ENCODE measurements around the gene FAM229A. TPM values are rescaled to one million over a fixed set of nuclear protein-coding genes. Genes with fewer than 3 reads are reported as not detected.
A peak's percentile ranks its signal among the peaks of the same experiment; 100 is the strongest.

FAM229A gene
- total RNA-seq, 8 experiments from 2014 or later: 1.1 to 6.7 (median 4.3) TPM

DNA sequence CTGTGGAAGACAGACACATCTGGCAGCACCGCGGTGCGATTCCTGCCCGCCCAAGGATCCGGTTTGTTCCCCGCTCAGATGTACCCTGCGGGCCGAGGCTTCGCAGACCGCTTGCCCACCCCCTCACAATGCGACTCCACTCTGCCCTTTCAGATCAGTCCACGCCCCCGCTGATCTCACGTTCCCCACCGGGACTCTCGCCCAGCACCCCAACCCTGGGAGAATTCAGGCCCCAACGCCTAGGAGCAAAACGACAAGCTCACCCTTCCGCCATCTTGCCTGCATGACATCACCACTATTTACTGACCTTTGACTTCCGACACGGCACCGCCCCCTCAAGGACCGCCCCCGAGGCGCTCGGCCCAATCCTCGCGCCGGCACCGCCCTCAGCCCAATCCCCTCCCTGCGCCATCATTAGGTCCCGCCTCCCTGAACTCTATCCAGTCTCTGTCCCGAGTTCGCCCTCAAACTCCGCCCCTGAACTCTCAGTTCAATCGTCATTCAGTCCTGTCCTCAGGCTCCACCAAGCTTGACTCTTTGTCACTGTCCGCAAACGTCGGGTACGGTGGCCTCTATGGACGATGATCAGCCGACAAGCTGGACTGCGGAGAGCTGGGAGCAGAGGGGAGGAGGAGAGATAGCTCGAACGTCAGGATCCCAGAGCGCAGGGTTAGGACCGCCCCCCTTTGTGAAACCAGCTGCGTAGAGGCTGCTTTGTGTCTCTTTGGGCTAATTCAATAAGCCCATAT lies 32.0 kb upstream of the FAM229A start, which contains the start of gene BSDC1:
TSS of gene BSDC1 (minus strand) at position 301 of the 749 bp plus-strand sequence. CDS start at position 274, 27 bp downstream.
- Histone ChIP-seq H3K4me1 (replicated peaks in 1 of 2) (peaks cover 10 to 17% of the 10 kb centered on the region in 2 donors), H3K27ac (peak within 1 kb of the TSS; percentile 94 to 97), H3K4me3 (peak within 1 kb of the TSS; percentile 69 to 88 (median 72))
- in situ Hi-C loops (cut with MboI; ENCODE audit: low pct_unique_long_range_greater_than_20kb in 2 of 9, low sequenced_read_pairs in 9 of 9, unreplicated experiment in 9 of 9): no loop called here
- WGBS, 10 experiments: 0 to 20% (median 0%) methylated on average over 1 to 22 of the region's 48 CpGs; no CpG with 5 or more reads in 2 of the 10 experiments
- ATAC-seq (replicated peaks in 6 of 8): peak; percentile 88 to 95 (median 94)

- 0 to 6% (median 0%) methylated on average over 1 to 14 of the region's 15 CpGs; no CpG with 5 or more reads in 1 of the 10 experiments for WGBS, 10 experiments
- ATAC-seq (replicated peaks in 6 of 8): peak; percentile 3 to 27 (median 15)
- Histone ChIP-seq H3K4me3 (peak overlapping the region; percentile 69 to 88 (median 72)), H3K27ac (peak overlapping the region; percentile 94 to 97), H3K4me1 (replicated peaks in 1 of 2) (peaks cover 10 to 17% of the 10 kb centered on the region in 2 donors)
- in situ Hi-C loops (cut with MboI; ENCODE audit: low pct_unique_long_range_greater_than_20kb in 2 of 9, low sequenced_read_pairs in 9 of 9, unreplicated experiment in 9 of 9): no loop called here
Measured at GRCh38 chr1:32393832-32394140, 31.5 kb upstream of the FAM229A start.

GRCh38 chr1:32393136-32393535 lies 30.9 kb upstream of the FAM229A start:
- H3K4me3 ChIP-seq: peak overlapping the region; percentile 69 to 88 (median 72)
- no peak for ATAC-seq (replicated peaks in 6 of 8)
- 14 to 100% (median 69%) methylated on average over 1 of the region's 1 CpG; no CpG with 5 or more reads in 4 of the 10 experiments for WGBS, 10 experiments
- peaks cover 10 to 17% of the 10 kb centered on the region in 2 donors for H3K4me1 ChIP-seq (replicated peaks in 1 of 2)
- no peak overlapping the region for H3K27ac ChIP-seq
- in situ Hi-C loops (cut with MboI; ENCODE audit: low pct_unique_long_range_greater_than_20kb in 2 of 9, low sequenced_read_pairs in 9 of 9, unreplicated experiment in 9 of 9): no loop called here

GRCh38 chr1:32392325-32392724 lies 30.0 kb upstream of the FAM229A start:
- in situ Hi-C loops (cut with MboI; ENCODE audit: low pct_unique_long_range_greater_than_20kb in 2 of 9, low sequenced_read_pairs in 9 of 9, unreplicated experiment in 9 of 9): no loop called here
- Histone ChIP-seq H3K4me1 (replicated peaks in 1 of 2) (peaks cover 10 to 17% of the 10 kb centered on the region in 2 donors), H3K27ac (no peak overlapping the region), H3K4me3 (peak overlapping the region in 1 of 5 donors; percentile 88)
- 50 to 100% (median 94%) methylated on average over 1 to 3 of the region's 3 CpGs; no CpG with 5 or more reads in 2 of the 10 experiments for WGBS, 10 experiments
- ATAC-seq (replicated peaks in 6 of 8): no peak

- peaks cover 10 to 17% of the 10 kb centered on the region in 2 donors for H3K4me1 ChIP-seq (replicated peaks in 1 of 2)
- no peak overlapping the region for H3K4me3 ChIP-seq
- in situ Hi-C loops (cut with MboI; ENCODE audit: low pct_unique_long_range_greater_than_20kb in 2 of 9, low sequenced_read_pairs in 9 of 9, unreplicated experiment in 9 of 9): no loop called here
- 47 to 96% (median 82%) methylated on average over 3 to 8 of the region's 8 CpGs for WGBS, 10 experiments
- no peak for ATAC-seq (replicated peaks in 6 of 8)
- no peak overlapping the region for H3K27ac ChIP-seq
Measured at GRCh38 chr1:32390904-32391870, 28.9 kb upstream of the FAM229A start.

GRCh38 chr1:32388641-32389040 lies 26.4 kb upstream of the FAM229A start:
- Histone ChIP-seq H3K27ac (no peak overlapping the region), H3K4me1 (replicated peaks in 1 of 2) (peaks cover 9 to 10% of the 10 kb centered on the region in 2 donors), H3K4me3 (no peak overlapping the region)
- 69 to 100% (median 96%) methylated on average over 1 to 6 of the region's 6 CpGs; no CpG with 5 or more reads in 3 of the 10 experiments for WGBS, 10 experiments
- no peak for ATAC-seq (replicated peaks in 6 of 8)
- in situ Hi-C loops (cut with MboI; ENCODE audit: low pct_unique_long_range_greater_than_20kb in 2 of 9, low sequenced_read_pairs in 9 of 9, unreplicated experiment in 9 of 9): no loop called here

DNA sequence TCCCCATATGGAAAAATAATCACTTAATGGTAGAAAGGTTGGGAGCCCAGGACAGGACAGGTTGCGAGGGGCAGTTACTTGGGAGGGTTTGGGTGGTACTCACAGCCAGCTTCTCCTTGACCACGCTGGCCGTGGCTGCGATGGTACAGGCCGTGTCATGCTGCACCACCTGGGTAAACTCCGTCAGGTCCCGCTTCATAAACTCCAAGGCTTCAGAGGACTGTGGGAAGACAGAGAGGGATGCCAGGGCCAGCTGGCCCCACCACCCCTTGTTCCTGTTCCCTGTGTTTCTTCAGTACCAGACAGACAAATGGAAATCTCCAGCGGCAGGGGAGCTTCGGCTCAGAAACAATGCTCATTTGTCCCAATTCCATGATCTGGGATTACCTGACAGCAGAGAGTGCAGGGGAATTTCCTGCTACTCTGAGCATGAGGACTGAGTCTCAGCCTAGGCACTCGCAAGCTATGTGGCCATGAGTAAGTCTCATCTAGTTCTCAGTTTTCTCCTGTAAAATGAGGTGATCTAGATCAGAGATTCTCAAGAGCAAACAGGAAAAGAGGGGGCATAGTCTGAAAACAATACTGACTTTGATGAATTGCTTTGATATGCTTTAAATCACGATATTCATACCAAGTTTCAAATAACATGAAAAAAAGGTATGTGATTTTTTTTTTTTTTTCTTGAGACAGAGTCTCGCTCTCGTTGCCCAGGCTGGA lies 24.5 kb upstream of the FAM229A start:
- Histone ChIP-seq H3K4me1 (replicated peaks in 1 of 2) (no peaks in the 10 kb centered on the region), H3K27ac (no peak overlapping the region), H3K4me3 (no peak overlapping the region)
- WGBS, 10 experiments: 80 to 100% (median 94%) methylated on average over 1 to 10 of the region's 13 CpGs
- in situ Hi-C loops (cut with MboI; ENCODE audit: low pct_unique_long_range_greater_than_20kb in 2 of 9, low sequenced_read_pairs in 9 of 9, unreplicated experiment in 9 of 9): no loop called here
- ATAC-seq (replicated peaks in 6 of 8): no peak

GRCh38 chr1:32380057-32380456 lies 17.8 kb upstream of the FAM229A start:
- in situ Hi-C loops (cut with MboI; ENCODE audit: low pct_unique_long_range_greater_than_20kb in 2 of 9, low sequenced_read_pairs in 9 of 9, unreplicated experiment in 9 of 9): no loop called here

GRCh38 chr1:32377541-32378220 lies 15.4 kb upstream of the FAM229A start:
- 66 to 100% (median 93%) methylated on average over 1 to 12 of the region's 12 CpGs; no CpG with 5 or more reads in 1 of the 10 experiments for WGBS, 10 experiments
- in situ Hi-C loops (cut with MboI; ENCODE audit: low pct_unique_long_range_greater_than_20kb in 2 of 9, low sequenced_read_pairs in 9 of 9, unreplicated experiment in 9 of 9): no loop called here
- Histone ChIP-seq H3K4me1 (replicated peaks in 1 of 2) (no peaks in the 10 kb centered on the region), H3K27ac (no peak overlapping the region), H3K4me3 (no peak overlapping the region)
- ATAC-seq (replicated peaks in 6 of 8): peak in 2 of 8 experiments; percentile 8 to 18

More at GRCh38 chr1:32380057-32380456, 17.8 kb upstream of the FAM229A start:
- no peak for ATAC-seq (replicated peaks in 6 of 8)
- H3K4me3 ChIP-seq: no peak overlapping the region
- no peaks in the 10 kb centered on the region for H3K4me1 ChIP-seq (replicated peaks in 1 of 2)
- no peak overlapping the region for H3K27ac ChIP-seq
- WGBS, 10 experiments: 87 to 100% (median 96%) methylated on average over 1 to 9 of the region's 9 CpGs; no CpG with 5 or more reads in 2 of the 10 experiments

DNA sequence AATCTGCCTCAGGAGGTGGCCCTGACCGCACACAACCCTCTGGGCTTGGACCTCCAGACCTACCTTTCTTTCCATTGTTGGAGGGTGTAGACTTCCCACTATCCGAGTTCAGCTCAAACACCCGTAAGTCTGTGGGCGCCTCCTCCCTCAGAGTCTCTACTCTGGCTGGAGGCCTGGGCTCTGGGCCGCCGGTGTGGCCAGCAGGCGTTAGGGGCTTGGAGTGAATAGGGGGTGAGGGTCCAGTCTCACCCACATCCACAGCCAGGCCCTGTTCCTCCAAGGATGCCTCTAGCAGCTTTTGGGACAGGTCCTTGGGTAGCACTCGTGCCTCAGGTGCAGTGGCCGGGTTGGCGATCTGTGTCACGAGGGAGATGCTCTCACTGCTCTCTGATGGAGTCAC lies 13.9 kb upstream of the FAM229A start:
- 79 to 100% (median 89%) methylated on average over 1 to 9 of the region's 11 CpGs; no CpG with 5 or more reads in 1 of the 10 experiments for WGBS, 10 experiments
- peak in 1 of 8 experiments; percentile 18 for ATAC-seq (replicated peaks in 6 of 8)
- H3K4me3 ChIP-seq: no peak overlapping the region
- in situ Hi-C loops (cut with MboI; ENCODE audit: low pct_unique_long_range_greater_than_20kb in 2 of 9, low sequenced_read_pairs in 9 of 9, unreplicated experiment in 9 of 9): no loop called here
- no peaks in the 10 kb centered on the region for H3K4me1 ChIP-seq (replicated peaks in 1 of 2)
- H3K27ac ChIP-seq: no peak overlapping the region

- Histone ChIP-seq H3K4me3 (no peak overlapping the region), H3K4me1 (replicated peaks in 1 of 2) (no peaks in the 10 kb centered on the region), H3K27ac (no peak overlapping the region)
- ATAC-seq (replicated peaks in 6 of 8): peak in 3 of 8 experiments; percentile 86 to 97 (median 97)
- 13 to 100% (median 64%) methylated on average over 1 of the region's 1 CpG; no CpG with 5 or more reads in 1 of the 10 experiments for WGBS, 10 experiments
- in situ Hi-C loops (cut with MboI; ENCODE audit: low pct_unique_long_range_greater_than_20kb in 2 of 9, low sequenced_read_pairs in 9 of 9, unreplicated experiment in 9 of 9): no loop called here
Measured at GRCh38 chr1:32373996-32374592, 11.8 kb upstream of the FAM229A start.

All from motor neuron (in vitro differentiated cells).